ENCODE measurements around the gene DLX4.

Gene DLX4

DNA sequence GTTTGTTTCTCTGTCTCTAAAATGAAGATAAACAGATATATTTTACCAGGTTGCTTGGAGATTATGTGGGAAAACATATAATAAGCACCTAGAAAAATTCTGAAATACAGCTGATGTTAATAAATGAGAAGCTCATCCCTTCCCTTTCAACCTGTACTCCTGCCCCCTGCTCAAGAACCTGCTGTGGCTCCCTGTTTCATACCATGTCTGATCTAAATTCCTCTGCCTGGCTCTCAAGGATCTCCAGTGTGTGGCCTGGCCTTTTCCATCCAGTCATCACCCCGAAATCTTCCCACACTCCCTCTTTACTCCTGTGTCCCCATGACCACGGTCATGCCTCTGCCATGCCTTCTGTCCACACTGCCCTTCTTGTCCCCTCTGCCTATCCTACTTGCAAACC, 19.4 kb upstream of the DLX4 start:
- no peak for DNase-seq

DNA sequence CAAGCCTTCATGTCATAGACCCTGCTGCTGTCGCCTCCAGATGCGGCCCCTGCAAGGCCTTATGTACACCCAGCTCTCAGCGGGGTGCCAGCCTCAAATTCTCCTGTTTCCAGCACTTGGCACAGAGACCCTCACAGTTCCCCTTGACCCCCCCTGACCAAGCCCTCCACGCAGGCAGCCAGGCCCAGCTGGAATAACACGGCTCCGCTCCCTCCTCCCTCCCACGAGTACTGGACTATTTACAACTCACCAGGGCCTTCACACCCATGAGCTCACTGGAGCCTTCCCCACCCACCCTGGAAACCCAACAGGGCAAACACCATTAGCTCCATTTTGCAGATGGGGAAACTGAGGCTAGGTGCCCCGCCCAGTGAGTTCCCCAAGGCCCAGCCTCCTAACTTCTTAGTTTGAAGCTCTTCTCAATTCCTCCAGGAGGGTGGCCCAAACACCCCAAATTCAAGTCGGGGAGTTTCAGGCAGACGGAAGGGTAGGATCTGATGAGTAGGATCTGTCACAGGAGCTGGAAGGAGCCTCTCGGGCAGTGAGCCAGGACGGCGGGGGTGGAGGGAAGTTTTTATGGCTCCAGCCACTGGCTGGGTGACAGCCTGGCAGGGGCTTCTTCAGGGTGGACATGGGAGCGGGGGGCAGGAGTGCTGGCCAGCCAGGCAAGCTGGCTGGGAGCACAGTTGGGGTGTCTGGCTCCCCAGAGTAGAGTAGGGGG, 17.5 kb upstream of the DLX4 start:
- DNase-seq: no peak

DNA sequence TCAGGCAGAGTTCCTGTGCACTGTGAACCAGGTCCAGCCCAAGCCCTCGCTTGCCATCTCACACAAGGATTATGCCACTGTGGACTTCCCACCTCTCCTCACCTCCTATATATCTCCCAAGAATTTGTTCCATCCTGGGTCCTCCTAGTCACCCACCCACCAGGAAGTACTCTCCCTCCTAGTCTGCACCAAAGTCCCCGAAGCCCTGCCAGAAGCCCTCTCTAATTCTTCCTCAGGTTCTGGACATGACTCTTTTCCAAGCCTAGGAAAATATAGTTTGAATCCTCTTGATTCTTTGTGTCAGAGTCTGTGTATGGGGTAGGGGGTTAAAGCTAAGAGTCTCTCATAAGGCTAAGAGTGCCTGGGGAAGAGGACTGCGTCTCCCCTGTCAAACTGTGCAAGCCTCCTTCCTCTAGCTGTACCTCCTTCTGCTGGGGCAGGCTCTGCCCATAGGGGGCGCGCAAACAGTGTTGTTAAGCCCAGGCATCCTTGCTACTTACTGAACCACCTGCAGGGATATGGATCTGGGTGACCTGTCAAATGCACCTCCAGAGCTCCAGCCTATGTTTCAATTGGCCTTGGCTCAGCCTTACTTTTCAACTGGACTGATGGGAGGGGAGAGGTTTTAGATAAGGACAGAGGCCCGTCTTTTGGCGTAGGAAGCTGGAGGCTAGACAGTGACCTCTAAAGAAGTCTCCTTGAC, 16.6 kb upstream of the DLX4 start:
- DNase-seq: peak; percentile 81

DNA sequence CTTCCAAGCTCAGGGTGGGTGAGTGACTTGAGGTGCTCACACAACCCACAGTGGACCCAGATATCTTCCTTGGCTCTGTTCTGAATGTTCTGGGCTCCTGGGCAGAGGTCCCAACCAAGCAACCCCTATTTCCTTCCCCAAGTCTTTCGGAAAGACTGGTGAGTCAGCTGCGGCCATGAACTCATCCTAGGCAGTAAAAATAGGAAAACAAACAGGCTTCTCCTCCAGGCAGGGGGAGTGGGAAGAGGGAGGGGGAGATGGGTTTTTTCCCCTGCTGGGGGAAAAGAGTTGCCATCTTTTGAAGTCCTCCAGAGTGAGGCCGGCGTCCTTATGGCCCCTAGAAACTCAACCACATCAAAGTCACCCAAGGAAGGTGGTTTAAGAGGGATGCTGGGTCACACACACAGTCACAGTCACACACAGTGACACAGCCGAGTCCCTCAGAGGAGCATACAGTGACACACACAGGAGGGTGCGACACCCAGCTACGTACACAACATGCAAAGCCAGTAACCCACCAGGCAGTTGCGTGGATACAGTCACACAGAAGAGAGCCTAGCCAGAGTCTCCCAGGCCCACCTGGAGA, 16.0 kb upstream of the DLX4 start:
- no peak for DNase-seq

DNA sequence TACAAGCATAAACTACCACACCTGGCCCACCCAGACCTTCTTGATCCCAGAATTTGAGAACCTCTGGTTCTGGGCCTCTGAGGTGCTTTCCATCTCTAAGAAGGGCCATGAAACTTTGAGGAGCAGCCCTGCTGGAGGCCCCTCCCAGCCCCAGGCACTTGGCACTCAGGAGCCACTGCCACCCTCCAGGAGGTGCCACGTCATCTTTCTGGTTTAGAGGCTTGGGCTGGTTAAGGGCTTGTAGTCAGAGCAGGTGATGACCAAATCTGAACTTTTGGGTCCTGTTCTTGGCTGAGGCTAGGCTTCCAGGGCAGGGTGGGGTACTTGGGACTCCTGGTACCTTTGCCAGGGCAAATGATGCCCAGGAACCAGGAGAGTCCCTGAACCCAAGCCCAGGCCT, 13.8 kb upstream of the DLX4 start:
- no peak for DNase-seq

DNA sequence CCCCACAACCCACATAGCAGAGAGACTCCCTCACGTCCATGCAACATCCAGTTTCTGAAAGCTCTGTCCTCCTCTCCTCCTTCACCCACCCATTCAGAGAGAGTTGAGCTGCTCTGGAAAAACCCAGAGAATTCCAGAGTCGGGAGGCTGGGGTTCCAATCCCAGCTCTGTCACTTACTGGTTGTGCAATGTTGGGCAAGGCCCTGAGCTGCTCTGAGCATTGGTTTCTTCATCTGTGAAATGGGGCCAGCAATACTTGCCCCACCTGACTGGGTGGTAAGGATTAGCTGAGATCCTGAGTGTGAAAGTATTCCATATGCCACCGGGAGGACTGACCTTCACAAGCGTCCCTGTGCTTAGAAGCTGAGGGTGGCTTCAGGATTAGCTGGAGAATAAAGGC, 12.2 kb upstream of the DLX4 start:
- no peak for DNase-seq

DNA sequence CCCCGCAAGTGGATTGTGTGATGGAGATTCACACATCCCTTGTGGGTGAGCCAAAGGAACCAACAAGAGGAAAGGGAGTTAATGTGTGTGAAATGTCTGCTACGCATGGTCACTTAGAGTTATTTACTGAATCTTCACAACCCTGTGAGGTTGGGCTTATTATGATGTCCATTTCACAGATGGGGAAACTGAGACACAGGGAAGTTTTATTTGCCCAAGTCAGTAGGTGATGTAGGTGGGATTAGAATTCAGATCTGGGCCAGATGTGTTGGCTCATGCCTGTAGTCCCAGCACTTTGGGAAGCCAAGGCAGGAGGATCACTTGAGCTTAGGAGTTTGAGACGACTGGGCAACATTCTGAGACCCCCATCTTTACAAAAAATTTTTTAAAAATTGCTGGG, 11.6 kb upstream of the DLX4 start:
- DNase-seq: no peak

DNA sequence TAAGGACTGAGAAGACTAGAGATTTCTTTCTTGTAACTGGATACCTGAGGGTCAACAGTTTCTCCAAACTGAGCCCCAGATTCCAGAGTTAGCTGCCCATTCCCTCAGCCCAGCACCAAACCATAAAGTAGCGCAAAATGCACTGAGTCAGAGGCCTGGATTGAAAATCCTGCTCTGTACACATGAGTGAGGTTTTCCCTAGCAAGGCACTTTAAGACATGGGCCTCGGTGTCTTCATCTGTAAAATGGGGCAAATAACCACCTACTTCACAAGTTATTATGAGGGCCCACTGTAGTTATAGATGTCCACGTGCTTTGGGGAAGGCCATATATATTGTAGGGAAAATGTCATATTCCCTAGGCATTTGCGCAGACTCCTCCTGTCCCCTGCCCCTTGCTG, 10.3 kb upstream of the DLX4 start:
- no peak for DNase-seq

DNA sequence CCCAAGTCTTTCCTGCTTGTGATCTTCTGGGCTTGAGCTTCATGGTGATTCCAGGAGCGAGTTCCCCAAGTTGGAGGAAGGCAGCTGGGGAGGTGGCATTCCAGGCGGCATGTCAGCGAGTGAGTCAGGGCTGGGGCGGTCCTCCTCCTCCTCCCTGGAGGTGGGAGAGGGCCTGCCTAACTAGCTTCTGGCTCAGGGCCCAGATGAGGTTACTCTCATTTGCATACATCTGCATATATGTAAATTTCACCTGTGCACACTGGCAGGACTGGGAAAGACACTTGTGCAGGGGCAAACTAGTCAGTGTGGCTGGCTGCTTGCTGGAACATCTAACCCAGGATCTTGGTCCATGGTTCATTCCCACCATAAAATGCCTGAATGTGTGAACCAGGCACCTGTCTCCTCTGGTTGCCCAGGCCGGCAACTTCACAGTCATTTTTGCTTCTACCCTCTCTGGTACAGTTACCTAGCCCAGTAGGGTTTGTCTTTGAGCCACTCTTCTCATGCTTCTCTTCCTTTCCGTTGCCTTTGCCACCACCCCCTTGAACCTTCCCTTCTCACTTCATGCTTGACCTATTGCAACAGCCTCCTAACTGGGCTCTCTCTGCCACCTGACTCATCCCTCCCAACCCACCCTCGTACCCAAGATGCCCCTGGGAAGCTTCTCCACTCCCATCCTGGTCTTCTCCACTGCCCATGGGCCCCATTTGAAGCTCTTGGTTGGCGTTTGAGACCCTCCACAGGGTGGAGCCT, 9.6 kb upstream of the DLX4 start:
- DNase-seq: no peak

DNA sequence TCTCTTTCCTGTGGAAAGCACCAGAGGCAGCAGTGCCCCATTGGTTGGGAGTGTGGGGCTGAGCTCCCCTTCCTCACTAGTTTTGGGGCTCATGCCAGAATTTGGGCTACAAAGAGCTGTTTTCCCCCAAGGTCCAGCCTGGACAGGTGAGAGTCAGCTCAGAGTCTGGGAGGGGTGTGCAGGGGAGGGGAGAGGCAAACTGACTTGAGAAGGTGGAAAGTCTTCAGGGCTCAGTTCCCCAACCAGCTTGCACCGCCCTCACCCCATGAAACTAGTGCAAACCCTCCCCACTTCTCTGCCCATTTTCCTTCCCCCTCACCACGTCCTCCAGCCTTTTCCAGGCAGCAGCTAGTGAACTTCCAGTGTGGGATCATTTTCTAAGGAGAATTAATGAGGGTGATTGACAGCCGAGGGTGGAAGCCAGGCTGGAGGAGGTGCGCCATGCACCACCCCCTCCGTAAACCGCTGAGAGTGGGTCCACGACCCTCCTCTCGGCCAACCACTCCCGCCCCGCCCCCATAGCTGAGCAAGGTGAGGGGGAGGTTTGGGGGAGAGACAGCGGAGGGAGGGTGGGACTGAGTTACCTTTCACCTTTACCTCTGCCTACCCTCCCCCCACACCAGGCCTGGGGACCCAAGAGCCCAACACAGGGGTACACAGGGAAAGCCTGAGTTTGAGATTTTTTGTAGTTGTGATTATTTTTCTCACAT, 6.2 kb upstream of the DLX4 start:
- no peak for DNase-seq

DNA sequence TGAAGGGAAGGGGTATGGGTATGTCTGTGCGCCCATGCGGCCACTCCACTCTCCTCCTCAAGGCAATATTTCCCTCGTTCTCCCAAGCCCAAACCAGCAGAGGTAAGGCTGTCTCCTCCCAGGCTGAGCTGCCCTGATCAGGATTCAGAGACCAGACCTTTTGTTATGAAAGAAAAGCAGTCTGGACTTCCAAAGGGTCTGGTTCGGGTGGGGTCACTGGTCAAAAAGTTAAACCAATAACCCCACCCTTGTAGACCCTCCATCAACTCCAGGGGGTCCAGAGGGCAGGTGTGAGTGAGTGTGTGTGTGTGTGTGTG, 5.7 kb upstream of the DLX4 start:
- no peak for DNase-seq

DNA sequence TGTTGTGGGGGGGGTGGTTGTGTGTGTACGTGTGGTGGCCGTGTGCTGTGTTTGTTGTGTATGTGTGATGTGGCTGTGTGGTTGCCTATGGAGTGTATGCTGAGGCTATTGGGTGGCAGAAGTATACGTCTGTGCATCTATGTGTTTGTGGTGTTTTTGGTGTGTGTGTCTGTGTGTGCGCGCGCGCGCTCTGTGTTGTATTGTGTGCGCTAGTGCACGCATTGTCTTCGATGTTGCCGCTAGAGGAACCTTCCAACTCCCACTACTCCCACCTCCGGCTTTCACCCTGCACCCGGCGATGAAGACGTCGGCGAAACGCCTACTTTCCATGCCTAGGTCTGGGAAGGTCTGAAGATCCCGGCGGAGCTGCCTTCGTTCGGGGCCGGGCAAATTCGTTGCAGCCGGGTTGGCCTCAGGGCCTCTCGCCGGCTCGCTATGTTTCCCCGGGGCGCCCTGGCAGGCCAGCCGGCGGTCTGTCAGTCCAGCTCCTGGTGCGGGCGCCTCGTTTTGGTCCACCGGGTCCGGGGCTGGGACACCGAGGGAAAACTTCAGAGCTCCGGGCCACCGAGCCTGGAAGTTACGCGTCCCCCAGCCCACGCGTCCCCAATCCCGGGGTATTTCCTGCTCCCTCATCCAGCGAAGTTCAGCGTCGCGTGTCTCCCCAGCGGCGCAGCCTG, 5.2 kb upstream of the DLX4 start:
- DNase-seq: no peak

DNA sequence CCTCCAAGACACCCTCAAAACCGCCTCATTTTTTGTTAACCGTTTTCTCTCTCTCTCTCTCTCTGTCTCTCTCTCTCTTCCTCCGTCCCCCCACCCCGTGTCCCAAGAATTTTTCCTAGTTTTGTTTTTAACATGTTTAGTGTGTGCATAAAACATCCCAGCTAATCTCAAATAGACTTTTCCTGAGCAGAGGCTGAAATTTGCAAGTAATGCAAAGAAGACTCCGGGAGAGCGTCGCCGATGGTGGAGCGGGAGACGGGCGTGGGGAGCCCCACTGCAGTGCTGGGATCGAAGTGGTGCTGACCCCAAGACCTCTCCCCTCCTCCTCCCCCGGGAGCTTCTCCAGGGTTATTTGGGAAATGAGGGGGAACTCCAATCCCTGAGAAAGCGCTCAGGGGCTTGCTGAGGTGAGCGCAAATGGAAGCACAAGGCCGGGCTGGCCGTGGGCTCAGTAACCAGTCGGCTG, 4.7 kb upstream of the DLX4 start:
- no peak for DNase-seq

DNA sequence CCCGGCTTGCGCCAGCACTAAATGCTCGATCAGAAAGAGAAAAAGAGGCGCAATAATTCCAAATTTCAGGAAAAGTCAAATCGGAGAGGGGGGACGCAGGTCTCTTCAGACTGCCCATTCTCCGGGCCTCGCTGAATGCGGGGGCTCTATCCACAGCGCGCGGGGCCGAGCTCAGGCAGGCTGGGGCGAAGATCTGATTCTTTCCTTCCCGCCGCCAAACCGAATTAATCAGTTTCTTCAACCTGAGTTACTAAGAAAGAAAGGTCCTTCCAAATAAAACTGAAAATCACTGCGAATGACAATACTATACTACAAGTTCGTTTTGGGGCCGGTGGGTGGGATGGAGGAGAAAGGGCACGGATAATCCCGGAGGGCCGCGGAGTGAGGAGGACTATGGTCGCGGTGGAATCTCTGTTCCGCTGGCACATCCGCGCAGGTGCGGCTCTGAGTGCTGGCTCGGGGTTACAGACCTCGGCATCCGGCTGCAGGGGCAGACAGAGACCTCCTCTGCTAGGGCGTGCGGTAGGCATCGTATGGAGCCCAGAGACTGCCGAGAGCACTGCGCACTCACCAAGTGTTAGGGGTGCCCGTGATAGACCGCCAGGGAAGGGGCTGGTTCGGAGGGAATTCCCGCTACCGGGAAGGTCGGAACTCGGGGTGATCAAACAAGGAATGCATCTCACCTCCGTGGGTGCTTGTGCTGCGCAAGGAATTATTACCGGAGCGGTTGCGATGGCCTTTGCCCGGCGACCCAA, 4.0 kb upstream of the DLX4 start:
- DNase-seq: peak; percentile 39

DNA sequence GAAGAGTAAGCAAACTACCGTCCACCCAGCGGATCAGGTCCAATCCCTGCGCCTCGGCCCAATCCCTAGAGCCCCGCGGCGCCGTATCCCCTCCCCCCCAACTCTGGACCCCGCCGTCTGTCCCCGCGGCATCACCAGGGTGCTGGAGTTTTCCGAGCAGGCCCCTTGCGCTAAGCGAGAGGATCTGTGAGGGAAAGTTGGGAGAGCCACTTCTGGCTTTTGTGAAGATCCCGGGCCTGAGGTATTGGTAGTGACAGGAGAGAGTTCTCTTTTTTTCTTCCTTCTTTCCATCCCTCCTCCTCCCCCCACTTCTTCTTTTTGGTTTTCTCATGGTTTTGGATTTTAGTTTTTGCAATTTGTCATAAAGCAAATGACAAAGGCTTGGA, 3.5 kb upstream of the DLX4 start:
- DNase-seq: no peak

DNA sequence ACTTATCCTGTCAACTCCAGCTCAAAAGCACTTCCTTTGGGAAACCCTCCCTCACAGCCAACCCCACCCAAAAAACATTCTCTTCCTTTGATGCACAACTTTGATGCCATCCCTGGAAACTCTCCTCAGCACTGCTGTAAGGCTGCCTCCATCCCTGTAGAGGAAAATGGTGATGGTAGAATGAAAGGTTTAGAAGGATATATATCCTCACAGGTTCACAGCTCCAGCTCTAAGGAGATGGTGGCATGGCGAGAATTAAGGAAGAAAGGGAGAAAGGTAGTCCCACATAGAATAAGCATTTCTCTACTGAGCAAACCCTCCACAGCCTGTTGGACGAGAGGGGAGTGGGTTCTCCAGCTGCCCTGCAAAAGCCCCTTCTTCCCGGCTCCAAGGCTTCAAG, 2.2 kb upstream of the DLX4 start:
- DNase-seq: no peak

DNA sequence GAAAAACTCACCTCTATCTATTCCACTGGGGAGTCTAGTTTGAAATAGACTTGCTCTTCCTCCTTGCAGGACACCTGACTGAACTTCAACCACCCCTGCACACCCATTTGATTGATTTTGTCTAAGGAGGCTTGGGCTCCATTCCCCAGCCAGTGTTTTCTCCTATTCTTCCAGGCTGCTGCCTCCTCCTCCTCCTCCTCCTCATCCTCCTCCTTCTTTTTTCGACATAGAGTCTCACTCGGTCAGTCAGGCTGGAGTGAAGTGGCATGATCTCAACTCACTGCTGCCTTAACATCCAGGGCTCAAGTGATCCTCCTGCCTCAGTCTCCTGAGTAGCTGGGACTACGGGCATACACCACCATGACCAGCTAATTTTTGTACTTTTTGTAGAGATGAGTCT, 1.8 kb upstream of the DLX4 start:
- no peak for DNase-seq

DNA sequence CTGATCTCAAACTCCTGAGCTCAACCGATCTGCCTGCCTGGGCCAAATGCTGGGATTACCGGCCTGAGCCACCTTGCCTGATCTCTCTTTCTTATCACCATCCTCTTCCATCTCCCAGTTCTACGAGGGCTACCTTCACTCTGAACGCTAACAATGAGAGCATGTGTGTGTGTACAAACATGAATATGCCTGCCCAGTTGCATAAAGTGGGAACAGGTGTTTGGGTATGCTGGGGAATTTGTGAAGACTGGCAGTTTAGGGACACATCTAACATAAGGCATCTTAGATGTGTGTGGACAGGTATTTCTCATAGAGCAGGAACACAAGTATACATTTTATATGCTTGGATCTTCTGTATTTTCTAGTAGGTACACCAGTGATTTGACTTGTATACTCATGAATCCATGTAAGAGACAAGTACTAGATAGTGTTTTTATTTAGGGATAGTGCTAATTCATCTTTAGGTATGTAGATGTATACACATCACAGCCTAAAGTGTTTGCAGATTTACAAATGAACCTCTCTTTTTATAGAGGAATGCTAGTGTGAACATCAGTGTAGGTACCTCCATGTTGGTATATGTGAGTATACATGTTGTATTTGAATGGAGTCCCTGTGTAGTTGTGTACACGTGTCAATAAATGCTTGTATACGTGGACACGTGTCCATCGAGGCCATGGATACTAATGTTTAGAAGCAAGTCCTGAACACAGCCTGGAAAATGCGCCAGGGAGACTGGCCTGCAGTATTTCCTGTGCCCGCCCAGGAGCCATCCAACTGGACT, 1.2 kb upstream of the DLX4 start:
- DNase-seq: no peak

DNA sequence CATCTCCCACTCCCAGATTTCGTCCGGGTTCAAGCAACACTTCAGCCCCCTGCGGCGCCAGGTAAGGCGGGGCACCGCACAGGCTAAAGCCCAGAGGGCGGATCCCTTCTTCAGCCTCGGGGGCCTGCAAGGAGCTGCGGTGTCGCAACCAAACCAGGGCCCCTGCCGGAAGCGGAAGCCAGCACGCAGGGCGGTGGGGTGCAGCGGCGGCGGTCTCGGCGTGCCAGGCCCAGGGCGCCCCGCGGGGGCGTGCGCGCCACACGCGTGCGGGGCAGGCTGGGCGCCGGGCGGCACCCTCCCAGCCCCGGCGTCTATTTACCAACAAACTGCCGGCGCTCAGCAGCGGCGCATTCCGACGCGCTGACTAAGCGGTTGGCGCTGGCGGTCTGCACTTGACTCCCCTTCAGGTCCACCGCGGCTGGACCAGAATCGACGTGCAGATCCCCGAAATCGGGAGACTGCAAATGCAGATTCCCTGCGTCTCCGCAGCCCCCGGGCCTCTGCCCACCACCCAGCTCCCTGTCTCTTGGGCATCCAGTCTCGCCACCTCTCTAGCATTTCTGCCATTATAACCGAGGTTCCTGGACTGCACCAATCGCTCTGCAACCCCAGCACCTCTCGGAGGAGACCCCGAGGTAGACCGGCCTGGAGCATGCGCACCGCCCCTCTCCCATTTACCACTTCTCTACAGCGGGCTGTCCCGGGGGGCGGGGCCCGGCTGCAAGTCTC, 421 bp upstream of the DLX4 start:
- DNase-seq: peak; percentile 69

DNA sequence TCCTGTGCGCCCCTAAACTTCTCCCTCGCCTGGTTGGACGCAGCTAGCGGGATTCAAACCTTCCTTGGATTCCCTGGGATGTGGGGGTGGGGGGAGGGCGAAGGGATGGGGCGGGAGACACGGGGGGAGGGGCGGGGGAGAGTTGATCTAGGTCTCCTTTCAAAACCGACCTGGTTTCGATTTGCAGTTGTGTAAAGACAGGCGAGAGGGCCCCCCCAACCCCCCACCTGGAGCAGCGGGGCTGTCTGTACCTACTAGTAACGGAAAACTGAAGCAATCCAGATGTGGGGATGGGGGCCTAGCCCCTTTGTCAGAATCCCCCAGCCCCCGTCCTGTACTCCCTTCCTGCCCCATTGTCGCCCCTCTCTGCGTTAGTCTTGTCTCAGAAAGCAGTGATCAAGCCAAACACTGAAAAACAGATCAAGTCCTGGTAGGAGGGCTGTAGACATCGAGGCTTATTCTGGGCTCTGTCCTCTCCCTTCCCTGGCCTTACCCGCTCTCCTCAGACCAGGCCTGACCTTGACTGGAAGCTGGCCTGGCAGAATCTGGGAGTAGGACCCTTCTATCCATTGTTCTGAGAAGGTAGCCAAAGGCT, 902 bp downstream of the DLX4 start:
- DNase-seq: no peak
